ENCODE results near the gene NOP56.
"Not testable (repeated sequence)": the region's sequence is repeated elsewhere in the genome, so short reads cannot be mapped to it uniquely, and the experiment has no call there.

The NOP56 gene

DNA sequence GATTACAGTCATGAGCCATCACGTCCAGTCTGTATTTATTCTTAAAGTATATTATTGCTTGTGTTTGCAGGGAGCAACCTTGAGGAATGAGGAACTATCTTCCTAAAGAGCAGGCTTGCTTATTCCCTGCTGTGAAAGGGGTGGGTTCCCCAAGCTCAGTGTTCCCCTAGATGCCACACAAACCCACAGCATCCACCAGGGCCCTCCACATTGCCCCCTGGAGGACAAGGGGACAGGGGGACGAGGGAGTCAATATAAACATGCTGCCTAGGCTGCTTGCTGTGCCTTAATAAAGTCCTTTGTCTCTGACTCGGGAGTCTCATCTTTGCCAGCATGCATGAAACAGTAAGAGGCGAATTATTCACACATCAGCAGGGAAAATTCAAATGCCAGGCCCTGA lies 19.5 kb downstream of the NOP56 start:
- TF ChIP-seq, protein P1, sequence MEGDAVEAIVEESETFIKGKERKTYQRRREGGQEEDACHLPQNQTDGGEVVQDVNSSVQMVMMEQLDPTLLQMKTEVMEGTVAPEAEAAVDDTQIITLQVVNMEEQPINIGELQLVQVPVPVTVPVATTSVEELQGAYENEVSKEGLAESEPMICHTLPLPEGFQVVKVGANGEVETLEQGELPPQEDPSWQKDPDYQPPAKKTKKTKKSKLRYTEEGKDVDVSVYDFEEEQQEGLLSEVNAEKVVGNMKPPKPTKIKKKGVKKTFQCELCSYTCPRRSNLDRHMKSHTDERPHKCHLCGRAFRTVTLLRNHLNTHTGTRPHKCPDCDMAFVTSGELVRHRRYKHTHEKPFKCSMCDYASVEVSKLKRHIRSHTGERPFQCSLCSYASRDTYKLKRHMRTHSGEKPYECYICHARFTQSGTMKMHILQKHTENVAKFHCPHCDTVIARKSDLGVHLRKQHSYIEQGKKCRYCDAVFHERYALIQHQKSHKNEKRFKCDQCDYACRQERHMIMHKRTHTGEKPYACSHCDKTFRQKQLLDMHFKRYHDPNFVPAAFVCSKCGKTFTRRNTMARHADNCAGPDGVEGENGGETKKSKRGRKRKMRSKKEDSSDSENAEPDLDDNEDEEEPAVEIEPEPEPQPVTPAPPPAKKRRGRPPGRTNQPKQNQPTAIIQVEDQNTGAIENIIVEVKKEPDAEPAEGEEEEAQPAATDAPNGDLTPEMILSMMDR (IDR thresholded peaks at IDR 0.05; ENCODE audit: borderline replicate concordance, extremely low read depth, low read length, poor library complexity, severe bottlenecking), result peak; percentile 51
- no peak for TF ChIP-seq EZH2 (IDR thresholded peaks at IDR 0.05; ENCODE audit: borderline replicate concordance, low read depth, low read length, severe bottlenecking)
- no peak overlapping the region for H3K4me2 ChIP-seq (ENCODE audit: insufficient read depth, low read length)
- H3K27ac ChIP-seq (ENCODE audit: low read length), result no peak overlapping the region
- H3K9ac ChIP-seq (ENCODE audit: low read depth, low read length), result no peak overlapping the region
- H3K9me3 ChIP-seq (ENCODE audit: insufficient read depth, low read length, severe bottlenecking), result no peaks in the 10 kb centered on the region
- no peaks in the 10 kb centered on the region for H3K4me1 ChIP-seq (ENCODE audit: insufficient read depth, low read length)
- H3K4me3 ChIP-seq (ENCODE audit: low read depth in 1 of 2, low read length in 2 of 2), result no peak overlapping the region
- H4K20me1 ChIP-seq (ENCODE audit: insufficient read depth, low read length), result no peaks in the 10 kb centered on the region
- no peaks in the 10 kb centered on the region for H3K36me3 ChIP-seq (ENCODE audit: insufficient read depth, low read length)
- peaks cover 2% of the 10 kb centered on the region for H3K27me3 ChIP-seq (ENCODE audit: insufficient read depth, low read length, poor library complexity)
- DNase-seq (no peak), ATAC-seq (ENCODE audit: insufficient read depth, low read depth) (peak; percentile 63; the same call in 1 of the 3 replicates)
- no peaks in the 10 kb centered on the region for H3K79me2 ChIP-seq (ENCODE audit: insufficient read depth, low read length)
- H2AFZ ChIP-seq (ENCODE audit: low read depth, low read length), result no peak overlapping the region

DNA sequence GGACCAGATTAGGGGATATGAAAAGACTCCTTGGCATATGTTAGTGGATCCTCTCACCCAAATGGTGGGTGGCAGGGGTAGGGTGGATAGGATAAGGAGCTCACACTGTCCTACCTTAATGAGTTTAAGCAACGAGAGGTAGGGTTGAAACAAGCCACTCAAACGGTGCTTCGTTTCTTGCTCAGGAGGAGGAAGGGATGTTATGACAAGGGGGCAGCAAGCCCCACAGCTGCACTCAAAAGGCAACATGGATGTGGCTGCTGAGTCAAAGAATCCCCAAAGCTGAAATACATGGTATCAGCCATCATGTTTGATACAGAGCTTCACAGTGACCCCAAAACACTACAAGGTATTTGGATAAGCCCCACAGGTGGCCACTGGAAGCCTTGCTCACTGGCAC lies 20.0 kb downstream of the NOP56 start:
- Histone ChIP-seq H3K4me1 (ENCODE audit: insufficient read depth, low read length) (no peaks in the 10 kb centered on the region), H3K9me3 (ENCODE audit: insufficient read depth, low read length, severe bottlenecking) (no peaks in the 10 kb centered on the region), H3K4me2 (ENCODE audit: insufficient read depth, low read length) (no peak overlapping the region), H3K27ac (ENCODE audit: low read length) (no peak overlapping the region), H3K4me3 (ENCODE audit: low read depth in 1 of 2, low read length in 2 of 2) (no peak overlapping the region), H3K36me3 (ENCODE audit: insufficient read depth, low read length) (no peaks in the 10 kb centered on the region), H3K27me3 (ENCODE audit: insufficient read depth, low read length, poor library complexity) (peaks cover 2% of the 10 kb centered on the region), H2AFZ (ENCODE audit: low read depth, low read length) (no peak overlapping the region), H3K79me2 (ENCODE audit: insufficient read depth, low read length) (no peaks in the 10 kb centered on the region), H3K9ac (ENCODE audit: low read depth, low read length) (no peak overlapping the region), H4K20me1 (ENCODE audit: insufficient read depth, low read length) (no peaks in the 10 kb centered on the region)
- DNase-seq (no peak), ATAC-seq (ENCODE audit: insufficient read depth, low read depth) (no peak)
- no peak for TF ChIP-seq EZH2 (IDR thresholded peaks at IDR 0.05; ENCODE audit: borderline replicate concordance, low read depth, low read length, severe bottlenecking)
- TF ChIP-seq, protein P1 (IDR thresholded peaks at IDR 0.05; ENCODE audit: borderline replicate concordance, extremely low read depth, low read length, poor library complexity, severe bottlenecking), result no peak

DNA sequence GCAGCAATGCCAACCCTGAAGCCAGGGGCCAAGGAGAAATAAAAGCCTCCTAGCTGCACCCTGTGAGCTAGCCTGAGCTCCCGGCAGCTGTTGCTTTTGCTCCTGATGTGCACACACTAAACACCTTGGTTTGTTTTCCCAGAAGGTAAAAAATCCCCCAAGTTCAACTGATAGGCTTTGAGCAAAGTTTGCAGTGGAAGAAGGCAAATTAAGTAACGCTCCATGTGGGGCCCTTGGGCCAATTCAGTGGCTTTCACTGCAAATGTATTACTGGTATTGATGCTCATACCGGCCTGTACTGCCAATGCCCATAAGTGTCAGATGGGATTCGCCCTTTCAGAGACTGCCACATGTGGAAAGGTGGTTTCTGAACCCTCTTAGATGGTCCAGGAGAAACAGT lies 21.0 kb downstream of the NOP56 start:
- no peak overlapping the region for H3K27ac ChIP-seq (ENCODE audit: low read length)
- H3K4me1 ChIP-seq (ENCODE audit: insufficient read depth, low read length), result no peaks in the 10 kb centered on the region
- no peak overlapping the region for H3K4me3 ChIP-seq (ENCODE audit: low read depth in 1 of 2, low read length in 2 of 2)
- H3K9me3 ChIP-seq (ENCODE audit: insufficient read depth, low read length, severe bottlenecking), result no peaks in the 10 kb centered on the region
- ATAC-seq (ENCODE audit: insufficient read depth, low read depth), result no peak
- H3K27me3 ChIP-seq (ENCODE audit: insufficient read depth, low read length, poor library complexity), result peaks cover 2% of the 10 kb centered on the region
- DNase-seq, result no peak
- H2AFZ ChIP-seq (ENCODE audit: low read depth, low read length), result no peak overlapping the region
- H3K9ac ChIP-seq (ENCODE audit: low read depth, low read length), result no peak overlapping the region
- H3K4me2 ChIP-seq (ENCODE audit: insufficient read depth, low read length), result no peak overlapping the region
- no peaks in the 10 kb centered on the region for H3K79me2 ChIP-seq (ENCODE audit: insufficient read depth, low read length)
- H4K20me1 ChIP-seq (ENCODE audit: insufficient read depth, low read length), result no peaks in the 10 kb centered on the region
- no peak for TF ChIP-seq EZH2 (IDR thresholded peaks at IDR 0.05; ENCODE audit: borderline replicate concordance, low read depth, low read length, severe bottlenecking)
- TF ChIP-seq, protein P1 (IDR thresholded peaks at IDR 0.05; ENCODE audit: borderline replicate concordance, extremely low read depth, low read length, poor library complexity, severe bottlenecking), result no peak
- no peaks in the 10 kb centered on the region for H3K36me3 ChIP-seq (ENCODE audit: insufficient read depth, low read length)

DNA sequence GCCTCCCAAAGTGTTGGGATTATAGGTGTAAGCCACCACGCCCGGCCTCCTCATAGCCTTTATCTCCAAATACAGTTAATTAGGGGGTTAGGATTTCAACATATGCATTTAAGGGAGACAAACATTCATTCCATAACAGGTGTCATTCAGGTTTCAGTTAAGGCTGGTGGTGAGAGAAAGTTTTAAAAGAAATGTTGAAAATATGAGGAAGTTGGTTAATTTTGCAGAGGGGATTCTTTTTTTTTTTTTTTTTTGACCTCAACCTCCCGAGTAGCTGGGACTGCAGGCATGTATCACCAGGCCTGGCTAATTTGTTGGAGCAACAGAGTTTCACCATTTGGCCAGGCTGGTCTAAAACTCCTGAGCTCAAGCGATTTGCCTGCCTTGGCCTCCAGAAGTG lies 27.6 kb downstream of the NOP56 start:
- Histone ChIP-seq H3K27ac (ENCODE audit: low read length) (no peak overlapping the region), H3K4me2 (ENCODE audit: insufficient read depth, low read length) (no peak overlapping the region), H2AFZ (ENCODE audit: low read depth, low read length) (no peak overlapping the region), H3K9ac (ENCODE audit: low read depth, low read length) (no peak overlapping the region), H4K20me1 (ENCODE audit: insufficient read depth, low read length) (no peaks in the 10 kb centered on the region), H3K36me3 (ENCODE audit: insufficient read depth, low read length) (no peaks in the 10 kb centered on the region), H3K9me3 (ENCODE audit: insufficient read depth, low read length, severe bottlenecking) (no peaks in the 10 kb centered on the region), H3K79me2 (ENCODE audit: insufficient read depth, low read length) (no peaks in the 10 kb centered on the region), H3K27me3 (ENCODE audit: insufficient read depth, low read length, poor library complexity) (no peaks in the 10 kb centered on the region), H3K4me1 (ENCODE audit: insufficient read depth, low read length) (no peaks in the 10 kb centered on the region), H3K4me3 (ENCODE audit: low read depth in 1 of 2, low read length in 2 of 2) (no peak overlapping the region)
- TF ChIP-seq EZH2 (IDR thresholded peaks at IDR 0.05; ENCODE audit: borderline replicate concordance, low read depth, low read length, severe bottlenecking), result no peak
- TF ChIP-seq, protein P1 (IDR thresholded peaks at IDR 0.05; ENCODE audit: borderline replicate concordance, extremely low read depth, low read length, poor library complexity, severe bottlenecking), result no peak
- ATAC-seq (ENCODE audit: insufficient read depth, low read depth), result no peak
- DNase-seq, result no peak

DNA sequence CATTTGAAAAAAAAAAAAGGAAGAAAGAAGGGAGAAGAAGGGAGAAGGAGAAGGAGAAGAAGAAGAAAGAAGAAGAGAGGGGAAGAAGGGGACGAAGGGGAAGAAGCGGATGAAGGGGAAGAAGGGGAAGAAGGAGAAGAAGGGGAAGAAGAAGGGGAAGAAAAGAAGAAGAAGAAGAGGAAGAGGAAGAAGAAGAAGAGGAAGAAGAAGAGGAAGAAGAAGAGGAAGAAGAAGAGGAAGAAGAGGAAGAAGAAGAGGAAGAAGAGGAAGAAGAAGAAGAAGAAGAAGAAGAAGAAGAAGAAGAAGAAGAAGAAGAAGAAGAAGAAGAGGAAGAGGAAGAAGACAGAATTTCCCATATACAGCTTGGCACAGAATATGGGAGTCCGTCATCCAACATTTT lies 29.6 kb downstream of the NOP56 start:
- H3K4me2 ChIP-seq (ENCODE audit: insufficient read depth, low read length); H2AFZ ChIP-seq (ENCODE audit: low read depth, low read length); H4K20me1 ChIP-seq (ENCODE audit: insufficient read depth, low read length); H3K36me3 ChIP-seq (ENCODE audit: insufficient read depth, low read length); H3K27ac ChIP-seq (ENCODE audit: low read length); H3K4me1 ChIP-seq (ENCODE audit: insufficient read depth, low read length); H3K4me3 ChIP-seq (ENCODE audit: low read depth in 1 of 2, low read length in 2 of 2); H3K9me3 ChIP-seq (ENCODE audit: insufficient read depth, low read length, severe bottlenecking); ATAC-seq (ENCODE audit: insufficient read depth, low read depth); H3K79me2 ChIP-seq (ENCODE audit: insufficient read depth, low read length); DNase-seq; H3K27me3 ChIP-seq (ENCODE audit: insufficient read depth, low read length, poor library complexity); H3K9ac ChIP-seq (ENCODE audit: low read depth, low read length): not testable (repeated sequence)
